ENCODE data around the gene PDE11A.

PDE11A gene

GRCh38 chr2:178070824-178071223 lies 1.8 kb downstream of the PDE11A start:
- POLR2A ChIA-PET, result no interaction called here
- no peak for DNase-seq (ENCODE audit: extremely low spot score)
- TF ChIP-seq FOXK2 (IDR thresholded peaks at IDR 0.05) (no peak), FOXA1 (IDR thresholded peaks at IDR 0.05) (no peak), PKNOX1 (IDR thresholded peaks at IDR 0.05) (no peak), L3MBTL2 (conservative IDR thresholded peaks at IDR 0.05) (no peak), CTBP1 (IDR thresholded peaks at IDR 0.05; ENCODE audit: borderline replicate concordance) (no peak), NFRKB (IDR thresholded peaks at IDR 0.05) (no peak), TARDBP (IDR thresholded peaks at IDR 0.05) (no peak), LEF1 (IDR thresholded peaks at IDR 0.05; ENCODE audit: borderline replicate concordance) (no peak)
- CTCF ChIA-PET, result no interaction called here

GRCh38 chr2:178069551-178069950 lies 3.0 kb downstream of the PDE11A start:
- TF ChIP-seq LEF1 (IDR thresholded peaks at IDR 0.05; ENCODE audit: borderline replicate concordance) (no peak), SP1 (IDR thresholded peaks at IDR 0.05) (no peak), L3MBTL2 (conservative IDR thresholded peaks at IDR 0.05) (no peak), NFRKB (IDR thresholded peaks at IDR 0.05) (no peak), ARNT (IDR thresholded peaks at IDR 0.05) (no peak), TARDBP (IDR thresholded peaks at IDR 0.05) (no peak), ZNF384 (IDR thresholded peaks at IDR 0.05) (no peak), BHLHE40 (IDR thresholded peaks at IDR 0.05; ENCODE audit: borderline replicate concordance) (no peak), FOXM1 (IDR thresholded peaks at IDR 0.05; ENCODE audit: borderline replicate concordance) (no peak)
- ChIA-PET POLR2A (no interaction called here), CTCF (no interaction called here)
- no peak for DNase-seq (ENCODE audit: extremely low spot score)

- TF ChIP-seq TARDBP (IDR thresholded peaks at IDR 0.05) (no peak), BHLHE40 (IDR thresholded peaks at IDR 0.05; ENCODE audit: borderline replicate concordance) (no peak), CTBP1 (IDR thresholded peaks at IDR 0.05; ENCODE audit: borderline replicate concordance) (no peak), NFRKB (IDR thresholded peaks at IDR 0.05) (no peak), FOXM1 (IDR thresholded peaks at IDR 0.05; ENCODE audit: borderline replicate concordance) (no peak), LEF1 (IDR thresholded peaks at IDR 0.05; ENCODE audit: borderline replicate concordance) (no peak), FOXK2 (IDR thresholded peaks at IDR 0.05) (no peak), HDGF (IDR thresholded peaks at IDR 0.05; ENCODE audit: borderline replicate concordance) (no peak)
- ChIA-PET POLR2A (no interaction called here), CTCF (no interaction called here)
- no peak for DNase-seq (ENCODE audit: extremely low spot score)
These were observed 3.6 kb downstream of the PDE11A start for GRCh38 chr2:178068823-178069454.

- POLR2A ChIA-PET, result no interaction called here
- CTCF ChIA-PET, result no interaction called here
- no peak for TF ChIP-seq HDGF (IDR thresholded peaks at IDR 0.05; ENCODE audit: borderline replicate concordance)
- no peak for TF ChIP-seq FOXM1 (IDR thresholded peaks at IDR 0.05; ENCODE audit: borderline replicate concordance)
- no peak for TF ChIP-seq CTBP1 (IDR thresholded peaks at IDR 0.05; ENCODE audit: borderline replicate concordance)
- TF ChIP-seq L3MBTL2 (conservative IDR thresholded peaks at IDR 0.05), result no peak
- TF ChIP-seq BHLHE40 (IDR thresholded peaks at IDR 0.05; ENCODE audit: borderline replicate concordance), result no peak
- no peak for TF ChIP-seq LEF1 (IDR thresholded peaks at IDR 0.05; ENCODE audit: borderline replicate concordance)
- no peak for TF ChIP-seq FOXA1 (IDR thresholded peaks at IDR 0.05)
- TF ChIP-seq TARDBP (IDR thresholded peaks at IDR 0.05), result no peak
- TF ChIP-seq NFRKB (IDR thresholded peaks at IDR 0.05), result no peak
- TF ChIP-seq ARNT (IDR thresholded peaks at IDR 0.05), result no peak
- no peak for TF ChIP-seq PKNOX1 (IDR thresholded peaks at IDR 0.05)
- TF ChIP-seq SUZ12 (IDR thresholded peaks at IDR 0.05), result no peak
- no peak for TF ChIP-seq ELF4 (IDR thresholded peaks at IDR 0.05)
- no peak for TF ChIP-seq SP1 (IDR thresholded peaks at IDR 0.05)
- no peak for TF ChIP-seq FOXK2 (IDR thresholded peaks at IDR 0.05)
- TF ChIP-seq ZNF384 (IDR thresholded peaks at IDR 0.05), result no peak
- no peak for DNase-seq (ENCODE audit: extremely low spot score)
These were observed 5.5 kb downstream of the PDE11A start for GRCh38 chr2:178066890-178067669.

- CTCF ChIA-PET, result no interaction called here
- POLR2A ChIA-PET, result no interaction called here
- DNase-seq (ENCODE audit: extremely low spot score), result no peak
- no peak for TF ChIP-seq ELF4 (IDR thresholded peaks at IDR 0.05)
- no peak for TF ChIP-seq L3MBTL2 (conservative IDR thresholded peaks at IDR 0.05)
- TF ChIP-seq FOXK2 (IDR thresholded peaks at IDR 0.05), result no peak
- TF ChIP-seq ZNF384 (IDR thresholded peaks at IDR 0.05), result no peak
- no peak for TF ChIP-seq CTBP1 (IDR thresholded peaks at IDR 0.05; ENCODE audit: borderline replicate concordance)
- no peak for TF ChIP-seq BHLHE40 (IDR thresholded peaks at IDR 0.05; ENCODE audit: borderline replicate concordance)
- no peak for TF ChIP-seq FOXM1 (IDR thresholded peaks at IDR 0.05; ENCODE audit: borderline replicate concordance)
These were observed 6.3 kb downstream of the PDE11A start for GRCh38 chr2:178066324-178066723.

- no peak for DNase-seq (ENCODE audit: extremely low spot score)
- no peak for TF ChIP-seq ARNT (IDR thresholded peaks at IDR 0.05)
- no peak for TF ChIP-seq L3MBTL2 (conservative IDR thresholded peaks at IDR 0.05)
- no peak for TF ChIP-seq SP1 (IDR thresholded peaks at IDR 0.05)
- no peak for TF ChIP-seq ZNF384 (IDR thresholded peaks at IDR 0.05)
- no peak for TF ChIP-seq FOXM1 (IDR thresholded peaks at IDR 0.05; ENCODE audit: borderline replicate concordance)
- TF ChIP-seq NFRKB (IDR thresholded peaks at IDR 0.05), result no peak
- no peak for TF ChIP-seq BHLHE40 (IDR thresholded peaks at IDR 0.05; ENCODE audit: borderline replicate concordance)
- no peak for TF ChIP-seq LEF1 (IDR thresholded peaks at IDR 0.05; ENCODE audit: borderline replicate concordance)
- no peak for TF ChIP-seq FOXK2 (IDR thresholded peaks at IDR 0.05)
- TF ChIP-seq SUZ12 (IDR thresholded peaks at IDR 0.05), result no peak
- no peak for TF ChIP-seq CTBP1 (IDR thresholded peaks at IDR 0.05; ENCODE audit: borderline replicate concordance)
- ChIA-PET CTCF (no interaction called here), POLR2A (no interaction called here)
These were observed 12.9 kb downstream of the PDE11A start for GRCh38 chr2:178059681-178060080.
